Panc1 (cell line): ENCODE data around the gene HIC2.

Source experiments
- POLR2AphosphoS5 ChIP-seq: IDR thresholded peaks from 2 replicates; pipeline ENCODE4 v1.6.1; 2012; ENCODE audit warnings: mild to moderate bottlenecking, low read depth, low read length, moderate library complexity
- SIN3A ChIP-seq: IDR thresholded peaks from 2 replicates; pipeline ENCODE4 v1.6.1; 2012; ENCODE audit warnings: low read depth, mild to moderate bottlenecking, low read length, moderate library complexity, borderline replicate concordance; ENCODE audit not compliant: insufficient read depth
- TF ChIP-seq, protein P1 (sequence below): fragments of 450-650 bp; IDR thresholded peaks from 2 replicates; pipeline ENCODE4 v1.5.1; 2017; ENCODE audit warnings: mild to moderate bottlenecking

DNA sequence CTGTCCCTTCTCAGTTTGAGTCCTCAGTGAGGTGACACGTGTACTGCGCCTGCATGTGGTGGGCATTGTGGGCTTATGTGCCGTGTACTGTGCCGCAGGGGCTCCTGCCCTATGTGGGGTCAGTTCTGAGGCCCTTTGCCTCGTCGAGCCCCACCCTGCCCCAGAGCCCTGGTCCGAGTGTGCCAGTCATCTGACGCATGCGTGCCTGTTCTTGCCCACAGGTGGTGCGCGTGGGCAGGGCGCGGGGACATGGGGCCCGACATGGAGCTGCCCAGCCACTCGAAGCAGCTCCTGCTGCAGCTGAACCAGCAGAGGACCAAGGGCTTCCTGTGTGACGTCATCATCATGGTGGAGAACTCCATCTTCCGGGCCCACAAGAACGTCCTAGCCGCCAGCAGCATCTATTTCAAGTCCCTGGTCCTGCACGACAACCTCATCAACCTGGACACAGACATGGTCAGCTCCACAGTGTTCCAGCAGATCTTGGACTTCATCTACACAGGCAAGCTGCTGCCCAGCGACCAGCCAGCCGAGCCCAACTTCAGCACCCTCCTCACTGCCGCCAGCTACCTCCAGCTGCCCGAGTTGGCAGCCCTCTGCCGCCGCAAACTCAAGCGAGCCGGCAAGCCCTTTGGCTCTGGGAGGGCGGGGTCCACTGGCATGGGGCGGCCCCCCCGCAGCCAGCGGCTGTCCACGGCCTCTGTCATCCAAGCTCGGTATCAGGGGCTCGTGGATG lies 27.7 kb downstream of the HIC2 start:
- TF ChIP-seq, protein P1, sequence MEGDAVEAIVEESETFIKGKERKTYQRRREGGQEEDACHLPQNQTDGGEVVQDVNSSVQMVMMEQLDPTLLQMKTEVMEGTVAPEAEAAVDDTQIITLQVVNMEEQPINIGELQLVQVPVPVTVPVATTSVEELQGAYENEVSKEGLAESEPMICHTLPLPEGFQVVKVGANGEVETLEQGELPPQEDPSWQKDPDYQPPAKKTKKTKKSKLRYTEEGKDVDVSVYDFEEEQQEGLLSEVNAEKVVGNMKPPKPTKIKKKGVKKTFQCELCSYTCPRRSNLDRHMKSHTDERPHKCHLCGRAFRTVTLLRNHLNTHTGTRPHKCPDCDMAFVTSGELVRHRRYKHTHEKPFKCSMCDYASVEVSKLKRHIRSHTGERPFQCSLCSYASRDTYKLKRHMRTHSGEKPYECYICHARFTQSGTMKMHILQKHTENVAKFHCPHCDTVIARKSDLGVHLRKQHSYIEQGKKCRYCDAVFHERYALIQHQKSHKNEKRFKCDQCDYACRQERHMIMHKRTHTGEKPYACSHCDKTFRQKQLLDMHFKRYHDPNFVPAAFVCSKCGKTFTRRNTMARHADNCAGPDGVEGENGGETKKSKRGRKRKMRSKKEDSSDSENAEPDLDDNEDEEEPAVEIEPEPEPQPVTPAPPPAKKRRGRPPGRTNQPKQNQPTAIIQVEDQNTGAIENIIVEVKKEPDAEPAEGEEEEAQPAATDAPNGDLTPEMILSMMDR = no peak
- no peak for TF ChIP-seq POLR2AphosphoS5
- no peak for TF ChIP-seq SIN3A
